Ureter (tissue), 1 donor: Measurements from ENCODE around the gene MIAT. TPM values are rescaled to one million over a fixed set of nuclear protein-coding genes. Genes with fewer than 3 reads are reported as not detected.

Source experiments
- total RNA-seq: library from RNA; stranded (reverse); gene quantifications from one replicate; pipeline ENCODE4 v1.2.4, GENCODE V29; 2023
- donor health status: DM: yes; HTN: yes; CAD: no.

The MIAT gene
- total RNA-seq, 1 donor from 2014 or later: 4.7 TPM

Other genes starting within 250 kb of the MIAT start
- gene ASPHD2, start 228.3 kb upstream of the MIAT start, total RNA-seq: 1.4 TPM
- gene HPS4, start 173.8 kb upstream of the MIAT start, total RNA-seq: 49.8 TPM
- 24.6 TPM for gene SRRD, start 173.7 kb upstream of the MIAT start, total RNA-seq
- gene TFIP11, start 145.1 kb upstream of the MIAT start, total RNA-seq: 33.9 TPM
- gene TPST2, start 67.5 kb upstream of the MIAT start, total RNA-seq: 49.1 TPM
- not detected for gene CRYBB1, start 39.6 kb upstream of the MIAT start, total RNA-seq
- 1.1 TPM for gene CRYBA4, start 35.6 kb upstream of the MIAT start, total RNA-seq